GM20431 (cell line): ENCODE measurements around the gene ARF6.
"Not testable (repeated sequence)": the region's sequence is repeated elsewhere in the genome, so short reads cannot be mapped to it uniquely, and the experiment has no call there.

Source experiments
- in situ Hi-C: fragments of 300-500 bp; cut with MseI, MboI; formaldehyde crosslinking; loops from one replicate; pipeline ENCODE4 v1.15.0; 2020; ENCODE audit warnings: low sequenced_read_pairs; ENCODE audit not compliant: unreplicated experiment

The ARF6 gene

DNA sequence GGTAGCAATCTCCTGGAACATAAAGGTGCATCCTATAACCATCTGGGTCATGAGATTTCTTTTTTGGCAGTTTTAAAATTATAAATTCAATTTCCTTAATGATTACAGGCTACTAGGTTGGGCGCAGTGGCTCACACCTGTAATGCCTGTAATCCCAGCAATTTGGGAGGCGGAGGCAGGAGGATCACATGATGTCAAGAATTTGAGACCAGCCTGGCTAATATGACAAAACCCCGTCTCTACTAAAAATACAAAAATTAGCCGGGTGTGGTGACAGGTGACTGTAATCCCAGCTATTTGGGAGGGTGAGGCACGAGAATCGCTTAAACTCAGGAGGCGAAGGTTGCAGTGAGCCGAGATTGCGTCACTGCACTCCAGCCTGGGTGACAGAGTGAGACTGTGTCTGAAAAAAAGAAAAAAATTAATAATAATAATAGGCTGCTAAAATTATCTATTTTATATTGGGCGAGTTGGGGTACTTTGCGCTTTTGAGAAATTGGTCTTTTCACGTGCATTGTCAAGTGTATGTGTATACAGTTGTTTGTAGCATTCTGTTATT is 17.2 kb upstream of the ARF6 start:
- in situ Hi-C loops = loop anchor here (10.0 kb wide), 1 partner anchor 229 kb away; no protein-coding TSS in a partner anchor

DNA sequence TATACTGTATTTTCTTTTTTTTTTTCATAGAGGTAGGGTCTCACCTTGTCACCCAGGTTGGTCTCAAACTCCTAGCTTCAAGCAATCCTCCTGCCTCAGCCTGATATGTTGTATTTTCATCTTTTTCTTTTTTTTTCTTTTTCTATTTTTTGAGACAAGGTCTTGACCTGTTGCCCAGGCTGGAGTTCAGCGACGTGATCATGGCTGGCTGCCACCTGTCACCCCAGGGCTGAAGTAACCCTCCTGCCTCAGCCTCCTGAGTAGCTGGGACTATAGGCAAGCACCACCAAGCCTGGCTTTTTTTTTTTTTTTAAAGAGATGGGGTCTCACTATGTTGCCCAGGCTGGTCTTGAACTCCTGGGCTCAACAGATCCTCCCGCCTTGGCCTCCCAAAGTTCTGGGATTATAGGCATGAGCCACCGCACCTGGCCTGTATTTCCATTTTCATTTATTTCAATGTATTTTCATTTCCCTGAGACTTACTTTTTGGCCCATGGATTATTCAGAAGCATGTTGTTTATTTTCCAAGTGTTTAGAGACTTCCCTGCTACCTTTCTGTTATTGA is 16.2 kb upstream of the ARF6 start:
- in situ Hi-C loops = loop anchor here (10.0 kb wide), 1 partner anchor 228 kb away; no protein-coding TSS in a partner anchor

- in situ Hi-C loops = loop anchor here (10.0 kb wide), 1 partner anchor 225 kb away; no protein-coding TSS in a partner anchor
These were observed 13.2 kb upstream of the ARF6 start for GRCh38 chr14:49879646-49880204.

DNA sequence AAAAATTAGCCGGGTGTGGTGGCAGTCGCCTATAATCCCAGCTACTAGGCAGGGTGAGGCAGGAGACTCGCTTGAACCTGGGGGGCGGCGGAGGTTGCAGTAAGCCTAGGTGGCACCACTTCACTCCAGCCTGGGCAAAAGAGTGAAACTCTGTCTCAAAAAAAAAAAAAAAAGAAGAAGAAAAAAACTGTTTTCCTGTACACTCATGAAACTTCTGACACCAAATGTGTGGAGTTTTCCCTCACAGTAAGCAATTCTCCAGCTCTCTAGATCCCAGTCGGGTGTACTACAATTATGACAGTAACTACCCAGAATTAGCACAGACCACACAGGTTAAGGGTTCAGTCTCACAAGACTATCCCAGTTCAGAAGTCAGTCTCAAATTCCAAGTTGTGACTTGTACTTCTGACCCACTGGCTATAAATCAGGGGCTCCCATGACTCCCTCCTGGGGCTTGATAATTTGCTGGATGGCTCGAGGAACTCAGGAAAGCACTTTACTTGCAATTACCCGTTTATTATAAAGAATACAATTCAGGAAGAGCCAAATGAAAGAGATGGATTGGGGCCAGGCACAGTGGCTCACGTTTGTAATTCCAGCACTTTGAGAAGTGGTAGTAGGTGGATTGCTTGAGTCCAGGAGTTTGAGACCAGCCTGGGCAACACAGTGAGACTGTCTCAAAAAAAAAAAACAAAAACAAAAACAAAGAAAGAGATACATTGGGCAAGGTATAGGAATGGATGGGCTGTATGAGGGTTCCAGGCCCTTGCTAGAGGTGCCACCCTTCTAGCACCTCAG is 12.4 kb upstream of the ARF6 start:
- in situ Hi-C loops = no loop called here

GRCh38 chr14:49881350-49882001 is 11.4 kb upstream of the ARF6 start:
- in situ Hi-C loops = no loop called here

DNA sequence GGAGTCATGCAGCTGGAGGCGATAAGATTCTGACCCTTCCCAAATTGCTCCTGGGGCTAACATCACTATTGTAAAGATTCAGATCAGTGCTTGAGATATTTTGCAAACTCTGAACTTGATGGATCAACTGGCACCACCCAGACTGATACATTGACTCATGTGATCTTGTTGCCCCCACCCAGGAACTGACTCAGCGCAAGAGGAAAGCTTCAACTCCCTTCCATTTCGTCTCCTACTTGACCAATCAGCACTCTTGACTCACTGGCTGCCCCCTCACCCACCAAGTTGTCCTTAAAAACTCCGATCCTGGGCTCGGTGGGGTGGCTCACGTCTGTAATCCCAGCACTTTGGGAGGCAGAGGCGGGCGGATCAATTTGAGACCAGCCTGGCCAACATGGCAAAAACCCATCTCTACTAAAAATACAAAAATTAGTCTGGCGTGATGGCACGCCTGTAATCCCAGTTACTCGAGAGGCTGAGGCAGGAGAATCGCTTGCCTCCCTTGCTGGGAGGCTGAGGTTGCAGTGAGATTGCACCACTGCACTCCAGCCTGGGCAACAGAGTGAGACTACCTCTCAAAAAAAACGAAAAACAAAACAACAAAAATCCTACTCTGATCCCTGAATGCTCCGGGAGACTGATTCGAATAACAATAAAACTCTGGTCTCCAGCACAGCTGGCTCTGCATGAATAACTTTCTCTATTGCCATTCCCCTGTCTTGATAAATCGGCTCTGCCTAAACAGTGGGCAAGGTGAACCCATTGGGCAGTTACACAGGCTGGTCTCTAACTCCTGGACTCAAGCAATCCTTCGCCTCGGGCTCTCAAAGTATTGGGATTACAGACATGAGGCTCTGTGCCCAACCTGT is 9.8 kb upstream of the ARF6 start:
- in situ Hi-C loops = no loop called here

GRCh38 chr14:49886523-49886922 is 6.4 kb upstream of the ARF6 start:
- in situ Hi-C loops = no loop called here

DNA sequence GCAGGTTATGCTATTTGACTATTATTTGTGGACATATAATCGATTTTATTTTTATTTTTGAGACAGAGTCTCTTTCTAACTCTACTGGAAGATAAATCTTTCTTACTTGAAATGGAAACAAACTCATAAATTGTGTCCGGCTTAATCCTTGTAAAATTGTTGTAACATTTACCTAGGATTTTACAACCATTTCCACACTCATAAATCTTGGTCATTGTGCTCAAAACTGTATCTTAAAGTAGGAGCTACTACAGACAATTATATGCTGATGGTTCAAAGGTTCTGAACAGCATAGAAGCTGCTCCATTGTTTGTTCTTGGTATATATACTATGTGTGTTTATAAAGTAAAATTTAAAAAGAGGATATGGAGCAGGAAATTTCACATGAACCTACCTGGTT is 4.6 kb upstream of the ARF6 start:
- in situ Hi-C loops = no loop called here

DNA sequence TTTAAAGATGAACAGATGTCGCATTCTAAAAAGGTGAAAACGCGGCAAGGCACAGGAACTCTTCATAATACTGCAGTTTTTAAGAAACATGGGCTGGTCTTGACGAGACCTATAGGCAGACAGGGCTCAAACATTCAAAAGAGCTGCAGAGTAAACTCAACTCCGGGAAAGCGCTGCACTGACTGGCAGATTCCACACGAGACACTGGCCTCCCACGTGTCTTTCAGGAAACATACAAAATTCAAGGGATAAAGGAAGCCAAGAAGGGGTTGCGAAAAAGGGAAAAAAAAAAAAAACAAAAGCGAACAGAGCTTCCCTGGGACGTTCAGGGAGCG is 614 bp upstream of the ARF6 start:
- in situ Hi-C loops = no loop called here

GRCh38 chr14:49893309-49894213 is 679 bp downstream of the ARF6 start:
- in situ Hi-C loops = no loop called here

- in situ Hi-C loops = not testable (repeated sequence)
These were observed 1.6 kb downstream of the ARF6 start for GRCh38 chr14:49894214-49895107.

DNA sequence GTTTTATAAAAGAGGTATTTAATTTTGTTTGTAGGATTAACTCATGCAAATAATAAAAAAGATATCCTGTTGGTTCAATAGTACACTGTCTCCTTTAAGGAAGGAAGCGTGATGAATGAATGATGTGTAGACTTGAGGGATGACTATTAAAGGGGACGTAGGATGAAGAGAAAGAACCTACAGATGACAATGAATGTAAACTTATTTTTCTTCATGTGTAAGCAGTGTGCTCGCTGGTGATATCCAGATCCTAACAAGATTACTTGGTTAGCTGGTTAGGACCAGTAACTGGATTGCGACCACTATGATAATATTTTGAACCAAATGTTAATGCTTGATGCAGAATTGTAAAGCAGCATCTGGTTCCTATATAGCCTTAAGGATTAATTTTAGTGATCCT is 2.6 kb downstream of the ARF6 start:
- in situ Hi-C loops = no loop called here

DNA sequence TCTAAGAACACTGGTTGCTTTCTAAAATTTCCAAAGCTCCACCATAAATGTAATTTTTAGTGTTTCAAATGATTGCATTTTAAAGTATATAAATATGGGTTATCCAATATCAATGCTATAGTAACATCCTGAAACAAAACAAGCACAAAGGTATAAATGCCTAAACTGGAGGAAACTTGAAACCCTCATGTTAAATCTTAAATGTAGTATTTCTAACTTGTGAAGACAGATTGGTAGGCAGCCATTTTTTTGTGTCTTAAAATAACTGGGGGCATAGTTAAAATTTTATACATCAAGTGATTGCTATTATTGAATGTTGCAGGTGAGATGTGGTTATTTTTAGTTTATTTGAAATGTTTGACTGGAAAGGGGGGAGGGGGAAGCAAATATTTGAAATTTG is 3.4 kb downstream of the ARF6 start:
- in situ Hi-C loops = not testable (repeated sequence)

DNA sequence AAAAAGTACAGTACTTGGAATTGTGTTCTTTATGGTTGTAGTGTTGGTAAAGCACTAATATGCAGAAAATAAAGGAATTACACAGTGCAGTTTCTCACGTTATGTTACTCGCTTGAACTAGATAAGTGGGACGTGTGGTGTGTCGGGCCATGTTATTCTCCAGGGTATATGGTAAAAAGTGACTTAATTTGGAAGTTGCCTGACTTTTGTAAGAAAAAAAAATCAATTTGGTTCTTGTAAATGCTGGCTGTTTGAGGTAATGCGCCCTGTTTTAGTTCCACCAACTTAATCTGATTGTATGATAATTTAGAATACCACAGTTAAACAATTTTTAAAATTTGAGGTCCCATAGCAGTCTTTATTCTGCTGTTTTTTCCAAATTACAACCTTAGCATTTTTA is 4.1 kb downstream of the ARF6 start:
- in situ Hi-C loops = no loop called here

DNA sequence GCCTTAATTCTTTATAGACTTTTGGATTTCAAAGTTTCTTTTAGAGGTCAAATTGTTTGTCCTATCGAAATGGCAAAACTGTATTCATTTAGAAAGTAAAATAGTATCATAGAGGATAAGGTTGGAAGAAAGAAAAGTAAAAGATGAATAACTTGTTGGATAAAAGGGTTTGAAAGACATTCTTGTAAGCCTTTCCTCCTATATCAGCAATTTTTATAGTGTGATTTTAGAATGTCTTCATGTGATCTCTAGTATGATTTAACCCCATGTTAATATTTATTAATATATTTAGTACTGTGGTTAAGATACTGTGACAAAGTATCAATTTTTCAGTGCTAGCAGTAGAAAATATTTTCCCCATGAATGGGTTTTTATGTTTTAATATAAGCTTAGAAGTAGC is 4.5 kb downstream of the ARF6 start:
- in situ Hi-C loops = no loop called here

DNA sequence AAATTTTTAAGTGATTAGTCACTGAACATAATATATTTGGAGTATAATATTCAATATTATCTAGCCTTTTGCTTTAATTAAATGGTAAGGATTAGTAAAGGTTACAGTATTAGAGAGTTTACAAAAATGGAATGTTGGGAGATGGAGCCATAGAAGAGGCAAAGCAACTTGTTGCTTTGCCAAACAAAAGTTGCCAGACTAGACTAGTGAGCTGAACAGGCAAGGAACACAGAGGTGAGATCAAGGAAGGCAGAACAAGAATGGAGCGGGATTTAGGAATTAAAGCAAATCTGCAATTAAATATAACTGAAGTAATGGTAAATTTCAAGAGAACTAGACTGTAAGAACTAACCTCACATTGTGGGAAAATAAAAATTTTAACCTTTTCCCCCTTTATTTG is 5.1 kb downstream of the ARF6 start:
- in situ Hi-C loops = no loop called here

DNA sequence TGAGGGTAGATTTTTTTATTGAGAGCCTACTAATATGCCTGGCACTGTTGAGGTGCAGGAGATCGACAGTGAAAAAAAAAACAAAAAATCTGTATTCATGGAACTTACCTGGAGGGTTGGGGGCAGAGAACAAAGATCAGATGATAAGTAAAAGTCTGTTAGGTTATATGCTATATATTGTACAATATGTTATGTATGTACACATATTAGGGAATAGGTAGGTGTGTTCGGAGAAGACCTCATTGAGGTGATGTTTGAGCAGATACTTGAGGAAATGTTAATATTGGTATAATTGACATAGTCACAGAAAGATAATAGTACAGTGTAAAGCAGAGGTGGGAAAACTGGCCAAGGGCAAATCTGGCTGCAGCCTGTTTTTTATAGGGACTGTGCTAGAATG is 5.6 kb downstream of the ARF6 start:
- in situ Hi-C loops = no loop called here

- in situ Hi-C loops = no loop called here
These were observed 8.1 kb downstream of the ARF6 start for GRCh38 chr14:49900973-49901372.
